ENCODE results near the gene GPR135.

- TF ChIP-seq CTCF (IDR thresholded peaks at IDR 0.05) (no peak), POLR2AphosphoS5 (IDR thresholded peaks at IDR 0.05) (no peak), POLR2A (IDR thresholded peaks at IDR 0.05) (no peak)
These were observed 1.2 kb downstream of the GPR135 start for GRCh38 chr14:59463787-59464485.

Measured in gastroesophageal sphincter (tissue), 3 donors.